HG03175 (cell line): Measurements from ENCODE around the gene MACROD2.

Experiments
- ATAC-seq: cut with Tn5 transposase; IDR thresholded peaks from one replicate; pipeline ENCODE4 v1.9.1; 2021; ENCODE audit warnings: mild to moderate bottlenecking, moderate library complexity; ENCODE audit not compliant: unreplicated experiment

MACROD2 gene

GRCh38 chr20:15579688-15580087, 1584.4 kb downstream of the MACROD2 start:
- no peak for ATAC-seq

GRCh38 chr20:15582146-15582760, 1586.9 kb downstream of the MACROD2 start:
- ATAC-seq, result no peak

DNA sequence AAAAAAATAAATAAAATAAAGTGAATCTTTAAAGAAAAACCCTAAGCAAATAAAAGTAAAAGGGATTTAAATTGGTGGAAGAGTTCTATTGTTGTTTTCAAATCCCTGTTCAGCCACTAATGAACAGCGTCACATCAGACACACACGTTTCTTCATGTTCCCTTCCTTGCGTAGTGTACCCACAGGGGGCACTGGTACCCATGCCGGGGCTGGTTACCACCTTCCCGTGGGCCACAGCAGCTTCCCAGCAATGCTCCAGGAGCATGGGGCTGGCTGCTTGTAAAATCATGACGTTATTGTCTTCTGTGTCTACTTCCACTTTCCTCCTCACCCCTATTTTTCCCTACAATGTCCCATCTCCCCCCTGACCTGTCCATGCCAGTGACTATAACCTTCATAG, 1589.2 kb downstream of the MACROD2 start:
- no peak for ATAC-seq

GRCh38 chr20:15593081-15593480, 1597.8 kb downstream of the MACROD2 start:
- no peak for ATAC-seq

DNA sequence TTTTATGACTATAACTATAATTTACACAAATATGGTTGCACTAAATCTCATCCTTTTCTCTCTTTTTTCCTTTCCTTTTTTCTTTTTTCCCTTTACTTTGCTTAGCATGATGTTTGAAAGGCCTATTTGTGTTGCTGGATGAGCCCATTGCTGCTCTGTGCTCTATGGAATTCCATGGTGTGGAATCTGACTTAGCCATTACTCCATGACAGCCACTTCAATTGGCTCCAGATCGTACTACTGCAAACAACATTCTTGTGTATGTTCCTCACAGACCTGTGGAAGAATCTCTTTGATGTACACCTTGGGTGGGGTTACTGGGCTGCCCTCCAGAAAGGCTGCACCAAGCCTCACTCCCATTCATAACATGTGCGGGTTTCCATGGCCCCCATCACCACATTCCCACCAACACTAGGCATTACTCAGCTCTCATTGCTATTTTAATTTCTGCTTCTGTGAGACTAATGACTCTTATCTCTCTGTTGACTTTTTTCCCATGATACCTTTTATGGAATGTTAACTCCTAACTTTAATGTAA, 1598.9 kb downstream of the MACROD2 start:
- no peak for ATAC-seq

- no peak for ATAC-seq
Measured at GRCh38 chr20:15596220-15596890, 1601.0 kb downstream of the MACROD2 start.

- no peak for ATAC-seq
Measured at GRCh38 chr20:15597306-15597705, 1602.0 kb downstream of the MACROD2 start.

- no peak for ATAC-seq
Measured at GRCh38 chr20:15599961-15600360, 1604.6 kb downstream of the MACROD2 start.

DNA sequence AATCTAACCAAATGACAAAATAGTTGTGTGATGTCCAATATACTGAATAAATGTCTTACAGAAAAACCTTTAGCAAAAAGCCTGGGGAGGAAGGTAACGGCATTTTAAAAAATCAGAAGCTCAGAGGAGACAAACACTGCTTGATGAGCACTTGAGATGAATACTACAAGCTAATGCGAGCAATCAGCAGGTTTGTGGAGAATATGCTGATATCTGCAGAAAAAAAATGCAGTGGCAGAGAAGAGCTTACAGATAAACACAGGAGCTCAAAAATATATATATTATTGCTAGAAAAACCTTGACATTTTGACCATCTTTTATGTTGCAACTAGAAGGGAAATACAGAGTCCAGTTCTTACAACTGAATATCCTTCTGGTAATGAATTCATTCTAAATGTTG, 1605.2 kb downstream of the MACROD2 start:
- no peak for ATAC-seq

GRCh38 chr20:15603506-15603905, 1608.2 kb downstream of the MACROD2 start:
- ATAC-seq, result no peak

GRCh38 chr20:15603978-15604805, 1608.9 kb downstream of the MACROD2 start:
- ATAC-seq, result no peak

DNA sequence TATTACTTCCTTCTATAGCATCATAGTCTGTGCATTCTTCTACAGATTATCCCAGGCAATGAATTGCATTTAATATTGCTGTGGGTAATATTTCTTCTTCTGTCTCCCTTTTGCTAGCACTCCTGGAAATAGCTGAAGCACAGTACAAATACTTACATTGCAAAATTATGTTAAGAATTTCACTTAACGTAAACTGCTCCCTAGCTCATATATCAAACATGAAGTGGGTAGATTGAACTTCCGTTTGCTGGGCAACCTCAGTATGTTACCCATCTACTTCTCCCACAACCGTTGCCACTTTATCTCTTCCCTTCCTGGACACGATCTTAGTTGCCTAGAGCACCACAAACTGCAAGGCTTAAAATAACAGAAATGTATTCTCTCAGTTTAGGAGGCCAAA, 1614.6 kb downstream of the MACROD2 start:
- ATAC-seq, result no peak

- ATAC-seq, result no peak
Measured at GRCh38 chr20:15610787-15611186, 1615.5 kb downstream of the MACROD2 start.

DNA sequence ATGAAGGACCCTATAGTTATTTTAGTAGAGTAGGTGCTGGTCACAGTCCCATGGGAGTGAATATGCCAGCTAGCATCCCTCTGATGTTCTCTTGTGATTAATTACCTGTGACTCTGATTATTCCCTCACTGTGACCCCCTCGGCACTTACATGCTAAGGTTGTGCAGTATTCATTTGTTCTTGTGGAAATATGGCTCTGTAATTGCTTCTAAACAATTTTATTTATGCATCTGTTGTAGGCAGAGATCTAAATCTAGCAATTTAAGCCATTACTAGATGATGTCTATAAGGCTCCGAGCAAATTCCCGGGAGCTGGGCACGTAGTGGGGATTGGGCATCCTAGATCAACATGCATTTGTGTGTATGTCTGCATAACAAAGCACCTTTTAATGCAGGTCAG, 1616.2 kb downstream of the MACROD2 start:
- no peak for ATAC-seq

- ATAC-seq, result no peak
Measured at GRCh38 chr20:15612198-15612597, 1616.9 kb downstream of the MACROD2 start.

DNA sequence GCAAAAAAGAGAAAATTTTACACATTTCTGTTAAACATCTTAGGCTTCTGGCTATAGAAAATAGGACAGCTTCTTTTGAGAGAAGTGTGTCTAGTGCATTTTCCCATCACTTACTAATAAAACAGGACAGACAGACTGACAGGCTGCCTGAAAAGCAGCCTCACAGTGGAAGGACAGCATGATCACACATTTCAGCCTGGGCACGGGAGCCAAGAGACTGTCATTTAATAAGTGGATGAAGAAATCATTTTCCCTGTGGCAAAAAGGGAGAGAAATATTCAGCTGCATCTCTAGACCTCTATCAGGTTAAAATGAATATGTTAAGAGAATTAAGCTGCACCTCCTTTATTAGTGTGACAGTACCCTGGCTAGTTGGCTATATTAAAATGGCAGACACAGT, 1617.5 kb downstream of the MACROD2 start:
- no peak for ATAC-seq

- ATAC-seq, result no peak
Measured at GRCh38 chr20:15613530-15613929, 1618.2 kb downstream of the MACROD2 start.

DNA sequence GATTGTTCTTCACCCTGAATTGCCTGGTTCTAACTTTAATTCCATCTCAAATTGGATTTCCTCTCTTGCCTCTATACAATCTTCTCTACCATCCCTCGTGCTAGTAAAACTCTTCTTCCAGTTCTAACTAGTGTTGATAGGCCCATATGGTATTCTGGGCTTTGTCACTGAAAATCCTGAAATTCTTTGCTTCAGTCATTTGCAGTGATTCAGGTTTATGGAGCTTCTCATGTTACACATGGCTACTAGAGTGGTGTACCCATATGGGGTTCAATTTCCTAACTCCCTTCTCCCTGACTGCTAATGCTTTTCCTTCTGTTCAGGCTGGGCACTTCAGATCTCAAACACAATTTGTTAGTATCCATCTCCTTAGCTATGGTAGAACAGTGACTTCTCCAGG, 1621.3 kb downstream of the MACROD2 start:
- ATAC-seq, result no peak

DNA sequence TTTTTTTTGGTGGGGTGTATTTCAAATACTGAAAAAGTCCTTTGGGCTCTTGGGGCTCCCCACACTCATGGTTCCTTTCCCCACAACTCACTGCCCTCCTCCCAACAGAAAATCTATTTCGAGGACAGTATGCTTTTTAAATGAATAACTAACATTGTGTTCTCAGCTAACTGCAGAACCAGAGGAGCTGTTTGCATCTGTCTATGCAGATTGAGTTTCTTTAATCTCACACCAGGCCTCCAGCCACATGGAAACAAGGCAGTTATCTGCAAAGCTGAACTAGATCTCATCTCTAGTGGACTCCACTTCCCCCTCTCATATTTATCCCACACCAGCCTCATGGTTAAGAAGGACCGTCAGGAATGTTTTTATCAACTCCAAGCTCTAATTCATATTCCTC, 1622.8 kb downstream of the MACROD2 start:
- ATAC-seq, result no peak

DNA sequence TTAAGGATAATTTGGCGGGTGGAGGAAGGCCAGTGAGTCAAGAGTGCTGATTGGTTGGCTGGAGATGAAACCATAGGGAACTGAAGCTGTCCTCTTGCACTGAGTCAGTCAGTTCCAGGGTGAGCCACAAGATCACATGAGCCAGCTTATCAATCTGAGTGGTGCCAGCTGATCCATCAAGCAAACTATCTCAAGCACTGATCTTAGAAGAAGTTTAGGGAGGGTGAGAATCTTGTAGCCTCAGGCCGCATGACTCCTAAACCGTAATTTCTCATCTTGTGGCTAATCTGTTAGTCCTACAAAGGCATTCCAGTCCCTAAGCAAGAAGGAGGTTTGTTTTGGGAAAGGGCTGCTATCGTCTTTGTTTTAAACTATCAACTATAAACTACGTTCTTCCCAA, 1623.6 kb downstream of the MACROD2 start:
- ATAC-seq, result no peak

DNA sequence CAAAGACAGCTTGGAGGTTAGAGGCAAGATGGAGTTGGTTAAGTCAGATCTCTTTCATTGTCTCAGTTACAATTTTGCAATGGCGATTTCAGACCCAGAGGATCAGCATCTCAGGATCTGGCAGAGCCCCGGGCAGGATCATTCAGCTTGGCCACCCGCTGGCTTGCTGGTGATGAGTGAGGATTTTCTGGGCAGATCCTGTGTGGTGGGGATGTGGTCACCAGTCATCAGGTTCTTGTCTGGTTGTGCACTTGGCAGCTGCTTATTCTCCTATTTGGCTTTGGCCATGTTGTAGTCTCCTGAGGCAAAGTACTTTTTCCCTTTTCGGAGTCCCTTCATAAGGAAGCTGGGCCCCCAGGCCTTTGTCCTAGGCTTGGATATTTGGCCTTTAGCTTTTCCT, 1624.0 kb downstream of the MACROD2 start:
- ATAC-seq, result no peak

GRCh38 chr20:15619816-15620215, 1624.5 kb downstream of the MACROD2 start:
- ATAC-seq, result no peak
